HepG2 (cell line): Measurements from ENCODE around the gene MCM3AP. TPM values are rescaled to one million over a fixed set of nuclear protein-coding genes. Genes with fewer than 3 reads are reported as not detected.

Experiments used
- ATAC-seq: fragments of 200-7000 bp; cut with Tn5 transposase; 3 replicates; pipeline ENCODE4 v1.9.1; 2020; ENCODE audit warnings: mild to moderate bottlenecking, moderate library complexity
- BruUV-seq: library from RNA; stranded (reverse); fragments of 400-500 nt; replicated peaks from 2 replicates; lab custom pipeline; 2021; lab: Mats Ljungman, UMichigan
- CTCF ChIA-PET: fragments of 300-600 bp; formaldehyde crosslinking; extraction: SDS; loops from one replicate; lab custom pipeline; 2021; ENCODE audit warnings: low total read pairs, inconsistent platforms, low intra/inter-chr PET ratio; lab: Yijun Ruan, JAX
- POLR2A ChIA-PET: fragments of 350-600 bp; sonication (Branson Sonifier 250); formaldehyde crosslinking; loops from one replicate; lab custom pipeline; 2020; ENCODE audit warnings: antibody characterized with exemption, inconsistent platforms; lab: Yijun Ruan, JAX
- DNase-seq: peaks from one replicate; pipeline ENCODE4 v3.0.0-alpha.2; 2015; ENCODE audit warnings: low spot score
- FAIRE-seq: peaks from 3 replicates; lab custom pipeline; 2011; peaks lifted over from hg19 to GRCh38; lab: Jason Lieb, UNC
- H2AFZ ChIP-seq: one replicate; pipeline ENCODE4 v1.6.1; 2011; ENCODE audit warnings: low read length, inconsistent platforms
- H3K27ac ChIP-seq: fragments of 300-600 bp; 3 replicates; pipeline ENCODE4 v1.8.0; 2011; ENCODE audit warnings: mixed run types, mild to moderate bottlenecking, mixed read lengths, low read length, inconsistent platforms; ENCODE audit not compliant: insufficient read depth; ENCODE audit errors: extremely low read length
- H3K27me3 ChIP-seq, 2 experiments: fragments of 200-600 bp in 1 of 2; 2 replicates in 1 of 2; 3 replicates in 1 of 2; pipeline versions ENCODE4 v1.6.0 to v1.8.0; 2011; ENCODE audit warnings: low read length in 2 of 2, mild to moderate bottlenecking in 2 of 2, moderate library complexity in 2 of 2, inconsistent platforms in 1 of 2; ENCODE audit not compliant: insufficient read depth in 2 of 2, control insufficient read depth in 1 of 2
- H3K36me3 ChIP-seq, 2 experiments: fragments of 200-600 bp in 1 of 2; replicated peaks in 1 of 2; 2 replicates in 1 of 2; 3 replicates in 1 of 2; pipeline versions ENCODE4 v1.5.1 to v1.8.0; 2011; ENCODE audit warnings: low read length in 2 of 2, inconsistent platforms in 1 of 2; ENCODE audit not compliant: insufficient read depth in 2 of 2, control insufficient read depth in 1 of 2
- H3K4me1 ChIP-seq: 2 replicates; pipeline ENCODE4 v1.5.1; 2012; ENCODE audit warnings: low read length, inconsistent platforms; ENCODE audit not compliant: insufficient read depth
- H3K4me2 ChIP-seq: 2 replicates; pipeline ENCODE4 v1.6.0; 2011; ENCODE audit warnings: low read depth, low read length, inconsistent platforms
- H3K4me3 ChIP-seq, 3 experiments: fragments of 200-600 bp in 1 of 3; sonication (generic), shearing (Covaris generic) in 1 of 3; replicated peaks in 1 of 3; 2 replicates each; pipeline ENCODE4 v1.5.1; 2011 to 2016; ENCODE audit warnings: low read length in 3 of 3, inconsistent platforms in 2 of 3, low read depth in 2 of 3, mild to moderate bottlenecking in 2 of 3, control low read depth in 1 of 3, mixed read lengths in 1 of 3; ENCODE audit not compliant: insufficient read depth in 1 of 3
- H3K79me2 ChIP-seq: one replicate; pipeline ENCODE4 v1.6.1; 2011; ENCODE audit warnings: low read length, inconsistent platforms; ENCODE audit not compliant: insufficient read depth
- H3K9ac ChIP-seq: 2 replicates; pipeline ENCODE4 v1.6.0; 2011; ENCODE audit warnings: mild to moderate bottlenecking, low read depth, low read length, inconsistent platforms; ENCODE audit not compliant: insufficient read depth
- H3K9me3 ChIP-seq: 2 replicates; pipeline ENCODE4 v1.5.1; 2012; ENCODE audit warnings: mild to moderate bottlenecking, low read length
- H4K20me1 ChIP-seq: 2 replicates; pipeline ENCODE4 v1.6.0; 2011; ENCODE audit warnings: inconsistent platforms, mild to moderate bottlenecking, low read length, moderate library complexity; ENCODE audit not compliant: insufficient read depth
- ATM ChIP-seq: fragments of 450-650 bp; IDR thresholded peaks from 2 replicates; pipeline ENCODE4 v1.7.1; 2017; ENCODE audit warnings: mild to moderate bottlenecking, borderline replicate concordance
- FOSL1 ChIP-seq: sonication (generic); formaldehyde crosslinking; IDR thresholded peaks from 2 replicates; pipeline ENCODE4 v1.9.0; 2021; ENCODE audit warnings: missing genetic modification reagents, borderline replicate concordance
- GABPB1 ChIP-seq: IDR thresholded peaks from 2 replicates; pipeline ENCODE4 v1.6.1; 2016; ENCODE audit warnings: mild to moderate bottlenecking, missing genetic modification reagents, moderate library complexity, missing compliant biosample characterization
- HDAC6 ChIP-seq: fragments of 200-600 bp; sonication (generic); IDR thresholded peaks from 2 replicates; pipeline ENCODE4 v1.7.0; 2017; ENCODE audit warnings: mild to moderate bottlenecking, antibody characterized with exemption, low read length, low read depth
- MYNN ChIP-seq: sonication (generic); formaldehyde crosslinking; IDR thresholded peaks from 2 replicates; pipeline ENCODE4 v1.4.0; 2020; ENCODE audit warnings: mild to moderate bottlenecking, low read depth, missing genetic modification reagents
- NR2F1 ChIP-seq, 2 experiments: fragments of 450-650 bp in 1 of 2; formaldehyde crosslinking in 1 of 2; IDR thresholded peaks; 2 replicates each; pipeline versions ENCODE4 v1.5.0 to v1.6.1; 2016 to 2020; ENCODE audit warnings: mild to moderate bottlenecking in 1 of 2, missing compliant biosample characterization in 1 of 2, missing genetic modification reagents in 1 of 2, moderate library complexity in 1 of 2
- POLR2AphosphoS5 ChIP-seq: IDR thresholded peaks from 2 replicates; pipeline ENCODE4 v1.6.1; 2012; ENCODE audit warnings: low read depth, low read length
- RBFOX2 ChIP-seq: fragments of 200-400 bp; formaldehyde crosslinking; IDR thresholded peaks from 2 replicates; pipeline ENCODE4 v1.6.1; 2017; ENCODE audit warnings: low read depth, mild to moderate bottlenecking, low read length
- ZBTB42 ChIP-seq: sonication (generic); formaldehyde crosslinking; IDR thresholded peaks from 2 replicates; pipeline ENCODE4 v1.5.0; 2020; ENCODE audit warnings: mild to moderate bottlenecking, missing genetic modification reagents
- ZC3H13 ChIP-seq: sonication (generic); formaldehyde crosslinking; IDR thresholded peaks from 2 replicates; pipeline ENCODE4 v1.8.1; 2023; ENCODE audit warnings: mild to moderate bottlenecking, missing genetic modification reagents, moderate library complexity
- ZFP62 ChIP-seq: sonication (generic); formaldehyde crosslinking; IDR thresholded peaks from 2 replicates; pipeline ENCODE4 v1.4.0; 2020; ENCODE audit warnings: missing genetic modification reagents
- ZNF7 ChIP-seq: IDR thresholded peaks from 2 replicates; pipeline ENCODE4 v1.6.1; 2016; ENCODE audit warnings: missing biosample characterization, missing genetic modification reagents
- WGBS: methylation state at CpG from one replicate; pipeline ENCODE4 v1.1.6; 2017; ENCODE audit warnings: low lambda C conversion rate; 5-methylcytosine and 5-hydroxymethylcytosine counted together
- in situ Hi-C: cut with HindIII; loops from 2 replicates; pipeline ENCODE4 v1.10.0; 2017; ENCODE audit warnings: low pct_unique_long_range_greater_than_20kb; ENCODE audit not compliant: extremely low pct_ligation_motif_present
- intact Hi-C: fragments of 100-400 bp; cut with micrococcal nuclease; formaldehyde crosslinking; loops from one replicate; pipeline ENCODE4 v1.10.0; 2022; ENCODE audit not compliant: unreplicated experiment
- polyA plus RNA-seq, 8 experiments: library from polyadenylated mRNA; depleted of rRNA in 3 of 8; stranded (reverse) in 7 of 8; unstranded in 1 of 8; fragments of >200 nt; fragmentation: Illumina TruSeq in 4 of 8; extraction: Trizol in 4 of 8; gene quantifications; 2 replicates each; pipeline versions ENCODE4 v1.2.1 to v1.2.3, GENCODE V29; 2011 to 2016; ENCODE audit warnings: low read depth in 4 of 8, missing spikeins in 1 of 8, mixed read lengths in 1 of 8; ENCODE audit not compliant: insufficient read depth in 1 of 8
- total RNA-seq, 5 experiments: library from RNA; depleted of rRNA; stranded (reverse); fragments of >200 nt; fragmentation: Illumina TruSeq; extraction: Trizol; gene quantifications; 2 replicates each; pipeline ENCODE4 v1.2.3, GENCODE V29; 2016; ENCODE audit warnings: low read depth in 1 of 5

Gene MCM3AP
- total and polyA plus RNA-seq, 2 of the 13 experiments (the other 11 are each of a cell fraction or from before 2014, with no cell fraction given), result 27.0 to 54.7 TPM

GRCh38 chr21:46320331-46320801 lies 35.0 kb upstream of the MCM3AP start:
- peaks cover 32% of the 10 kb centered on the region for H3K79me2 ChIP-seq
- POLR2A ChIA-PET, result no interaction called here

DNA sequence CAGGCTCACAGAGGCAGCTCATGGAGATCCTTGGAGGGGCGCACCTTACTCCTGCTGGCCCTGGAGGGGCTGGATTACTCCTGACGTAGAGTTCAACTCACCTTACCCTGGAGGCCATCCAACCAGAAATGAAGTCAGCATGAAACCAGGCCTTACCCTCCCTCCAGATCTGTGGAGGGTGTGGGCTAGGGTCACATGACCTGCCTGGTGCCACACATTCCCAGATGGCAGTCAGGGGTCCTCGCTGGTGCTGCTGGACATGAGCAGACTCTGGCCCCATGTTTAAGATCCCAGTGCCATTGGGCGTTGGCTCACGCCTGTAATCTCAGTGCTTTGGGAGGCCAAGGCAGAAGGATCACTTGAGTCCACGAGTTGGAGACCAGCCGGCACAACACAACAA lies 33.8 kb upstream of the MCM3AP start:
- intact Hi-C loops, result no loop called here
- no peaks in the 10 kb centered on the region for H4K20me1 ChIP-seq
- no peak overlapping the region for H3K4me3 ChIP-seq
- no peak overlapping the region for H3K4me2 ChIP-seq
- no peak overlapping the region for H3K27ac ChIP-seq
- DNase-seq (no peak), FAIRE-seq (no peak)
- H3K9me3 ChIP-seq, result no peaks in the 10 kb centered on the region
- ChIA-PET POLR2A (no interaction called here), CTCF (no interaction called here)
- peaks cover 30% of the 10 kb centered on the region for H3K79me2 ChIP-seq
- BruUV-seq, result no TSS peak
- WGBS, result 100% methylated on average over 4 of the region's 7 CpGs
- no peak for TF ChIP-seq ZFP62 (CRISPR knock-in tag)
- TF ChIP-seq MYNN, result no peak
- TF ChIP-seq HDAC6, result no peak
- TF ChIP-seq, all 625 proteins: peak for 0
- H3K36me3 ChIP-seq, result peaks cover 0 to 1% of the 10 kb centered on the region in 2 experiments; a peak in 1 of 5 replicates
- in situ Hi-C loops, result no loop called here
- peaks cover 36% of the 10 kb centered on the region for H3K4me1 ChIP-seq
- H3K9ac ChIP-seq, result no peak overlapping the region
- H2AFZ ChIP-seq, result no peak overlapping the region
- ATAC-seq, result no peak
- no peaks in the 10 kb centered on the region; a peak in 1 of 5 replicates for H3K27me3 ChIP-seq

More at GRCh38 chr21:46320331-46320801, 35.0 kb upstream of the MCM3AP start:
- Histone ChIP-seq H3K9ac (no peak overlapping the region), H4K20me1 (no peaks in the 10 kb centered on the region), H3K27me3 (no peaks in the 10 kb centered on the region; a peak in 1 of 5 replicates), H2AFZ (no peak overlapping the region)
- WGBS, result 93% methylated on average over 4 of the region's 4 CpGs
- in situ Hi-C loops, result loop anchor here (5.0 kb wide), 1 partner anchor 33 kb away; the partner anchor contains the start of genes MCM3AP and YBEY
- BruUV-seq, result no TSS peak
- TF ChIP-seq GABPB1 (CRISPR knock-in tag), result no peak
- TF ChIP-seq POLR2AphosphoS5, result peak; percentile 35; the same call in 1 of the 2 replicates
- no peak for TF ChIP-seq ZBTB42
- no peak for TF ChIP-seq RBFOX2
- TF ChIP-seq FOSL1 (CRISPR knock-in tag), result no peak
- TF ChIP-seq ZNF7 (CRISPR knock-in tag), result no peak
- no peak for TF ChIP-seq ATM
- TF ChIP-seq NR2F1 (CRISPR knock-in tag; IDR thresholded peaks at IDR 0.05), result no peak
- peak; percentile 59; the same call in 1 of the 2 replicates for TF ChIP-seq ZC3H13 (CRISPR knock-in tag)
- TF ChIP-seq, all 625 proteins: peak for 2
- H3K36me3 ChIP-seq, result peaks cover 0 to 1% of the 10 kb centered on the region in 2 experiments; a peak in 1 of 5 replicates
- DNase-seq, result no peak
- H3K4me3 ChIP-seq, result no peak overlapping the region; a peak in 1 of 6 replicates
- H3K4me1 ChIP-seq, result peaks cover 37% of the 10 kb centered on the region
- CTCF ChIA-PET, result no interaction called here
- H3K27ac ChIP-seq, result no peak overlapping the region
- ATAC-seq, result no peak
- 0 out of 2 replicates have a peak overlapping the region, but pooled peaks have one; percentile 4 for H3K4me2 ChIP-seq
- FAIRE-seq, result peak; percentile 39
- H3K9me3 ChIP-seq, result no peaks in the 10 kb centered on the region
- intact Hi-C loops, result loop anchor here (5.0 kb wide), 1 partner anchor 173 kb away; no protein-coding TSS in a partner anchor
